Amygdala (tissue), 56 donors: Measurements from ENCODE around the gene GOLGA7B.
A peak's percentile ranks its signal among the peaks of the same experiment; 100 is the strongest.

Experiments used
- DNase-seq, 56 donors: peaks; one replicate each; lab custom pipeline; 2025; lab: John Stamatoyannopoulos, UW

GOLGA7B gene

DNA sequence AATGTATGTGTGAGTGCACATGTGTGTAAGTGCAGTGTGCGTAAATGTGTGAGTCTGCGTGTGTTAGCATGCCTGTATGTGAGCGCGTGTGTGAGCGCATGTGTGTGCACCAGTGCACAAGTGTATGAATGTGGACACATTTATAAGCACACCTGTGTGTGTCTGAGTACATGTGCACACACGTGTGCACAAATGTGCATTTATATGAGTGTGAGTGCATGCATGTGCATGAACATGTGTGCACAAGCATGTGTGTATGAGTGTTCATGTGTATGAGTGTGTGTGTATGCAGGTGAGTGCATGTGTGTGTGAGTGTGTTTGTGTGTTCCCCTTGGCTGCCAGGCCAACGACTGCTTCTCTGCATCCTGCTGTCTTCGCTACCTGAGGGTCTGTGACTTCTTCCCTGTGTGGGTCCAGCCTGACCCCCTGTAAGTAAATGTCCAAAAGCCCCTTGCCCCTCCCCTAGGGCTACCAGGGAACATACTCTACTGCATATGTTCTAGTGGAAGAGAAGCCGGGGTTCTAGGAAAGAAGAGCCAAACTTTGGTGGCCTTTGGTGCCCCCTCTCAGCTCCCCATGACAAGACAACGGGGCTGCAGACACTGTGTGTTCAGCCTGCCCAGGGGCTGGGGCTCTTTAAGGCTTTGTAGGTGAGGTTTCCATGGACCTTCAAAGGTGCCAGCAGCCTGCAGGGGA lies 17.0 kb downstream of the GOLGA7B start:
- no peak for DNase-seq

DNA sequence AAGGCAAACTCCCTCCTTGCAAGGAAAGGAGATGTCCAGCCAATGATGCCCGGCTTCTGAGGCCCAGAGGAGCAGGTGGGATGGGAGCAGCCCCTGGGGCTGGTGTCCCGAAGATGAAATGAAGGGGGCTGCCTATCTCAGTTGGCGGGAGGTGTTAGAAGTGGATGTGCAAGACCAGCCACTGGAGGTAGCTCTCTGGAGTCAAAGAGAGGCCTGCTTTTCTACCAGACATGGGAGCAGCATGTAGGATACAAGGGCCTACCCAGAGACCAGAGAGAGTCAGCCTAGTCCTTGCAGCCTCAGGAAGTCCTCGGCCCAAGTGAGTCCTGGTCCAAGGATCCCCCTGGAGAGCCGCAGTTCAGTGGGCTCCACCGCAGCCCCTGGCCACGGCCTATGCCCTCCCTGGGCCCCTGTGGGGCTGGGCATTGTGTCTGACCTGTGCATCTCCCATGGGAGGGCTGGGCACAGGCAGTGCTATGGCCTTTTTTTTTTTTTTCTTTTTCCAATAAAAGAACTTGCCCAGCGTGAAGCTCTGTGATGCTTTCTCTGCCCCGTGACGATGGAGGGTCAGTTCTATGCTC lies 17.7 kb downstream of the GOLGA7B start:
- DNase-seq: no peak

DNA sequence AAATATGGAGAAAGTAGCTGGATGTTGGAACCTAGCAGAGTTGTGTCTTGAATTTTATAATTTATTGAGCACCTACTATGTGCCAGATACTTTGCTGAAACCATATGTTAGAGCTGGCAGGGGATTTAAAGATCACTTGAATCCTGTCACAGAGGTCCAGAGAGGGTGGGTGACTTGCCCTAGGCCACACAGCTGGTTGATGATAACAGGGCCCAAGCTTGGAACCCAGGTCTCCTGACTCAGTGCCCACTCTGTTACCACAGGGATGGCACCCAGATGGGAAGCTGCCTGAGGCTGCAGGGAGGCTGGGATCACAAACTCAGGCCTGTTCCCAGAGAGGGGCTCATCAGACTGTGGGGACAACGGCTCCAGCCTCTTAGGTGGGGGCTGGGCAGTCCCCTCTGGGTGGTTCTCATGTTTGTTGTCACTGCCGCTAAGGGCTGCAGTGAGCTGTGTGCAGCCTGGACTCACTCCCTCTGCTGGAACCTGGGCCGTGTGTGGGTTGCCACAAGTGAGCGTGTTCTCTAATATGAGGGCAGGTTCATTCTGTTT lies 18.6 kb downstream of the GOLGA7B start:
- no peak for DNase-seq

DNA sequence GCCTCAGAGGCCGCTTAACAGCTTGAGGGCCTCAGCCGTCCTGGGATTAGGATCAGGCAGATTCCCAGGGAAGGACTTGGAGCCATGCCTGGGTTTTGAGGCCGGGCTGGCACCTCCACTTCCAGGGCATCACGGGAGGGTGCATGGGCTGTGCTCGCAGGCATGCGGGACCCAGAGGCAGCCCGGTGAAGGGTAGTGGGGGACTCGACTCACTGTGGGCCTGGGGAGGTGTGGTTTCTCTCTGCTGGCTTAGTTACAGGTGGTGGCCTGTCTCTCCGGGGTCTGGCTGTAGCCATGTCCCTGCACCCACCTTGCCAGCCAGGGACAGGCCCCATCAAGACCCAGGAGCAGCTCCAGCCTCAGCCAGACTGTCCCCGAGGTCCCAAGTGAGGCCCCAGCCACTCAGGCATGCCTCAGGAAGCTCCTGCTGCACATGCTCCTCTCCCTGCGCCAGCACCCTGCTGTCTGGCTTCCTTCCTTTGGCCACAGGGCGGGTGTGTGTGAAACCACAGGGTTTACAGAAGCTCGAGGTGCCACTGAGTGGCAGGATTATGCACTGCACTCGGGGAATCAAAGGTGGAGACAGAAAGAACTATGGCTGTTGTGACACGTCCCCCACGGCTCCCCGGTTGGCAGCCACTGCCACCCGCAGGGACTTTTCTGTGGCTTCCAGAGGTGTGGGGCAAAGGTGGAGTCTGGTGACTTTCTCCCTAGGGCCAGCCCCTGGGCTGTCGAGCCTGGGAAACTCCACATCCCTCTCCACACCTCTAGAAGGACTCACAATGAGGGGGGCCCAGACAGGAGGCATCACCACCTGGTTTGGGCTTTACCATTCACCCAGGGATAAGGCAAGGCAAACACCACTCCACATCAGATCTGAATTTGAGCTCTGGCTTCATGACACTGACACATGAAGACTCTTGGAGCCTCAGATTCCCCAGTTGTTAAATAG lies 19.7 kb downstream of the GOLGA7B start:
- DNase-seq: peak in 49 of 56 donors; percentile 9 to 86 (median 60)

DNA sequence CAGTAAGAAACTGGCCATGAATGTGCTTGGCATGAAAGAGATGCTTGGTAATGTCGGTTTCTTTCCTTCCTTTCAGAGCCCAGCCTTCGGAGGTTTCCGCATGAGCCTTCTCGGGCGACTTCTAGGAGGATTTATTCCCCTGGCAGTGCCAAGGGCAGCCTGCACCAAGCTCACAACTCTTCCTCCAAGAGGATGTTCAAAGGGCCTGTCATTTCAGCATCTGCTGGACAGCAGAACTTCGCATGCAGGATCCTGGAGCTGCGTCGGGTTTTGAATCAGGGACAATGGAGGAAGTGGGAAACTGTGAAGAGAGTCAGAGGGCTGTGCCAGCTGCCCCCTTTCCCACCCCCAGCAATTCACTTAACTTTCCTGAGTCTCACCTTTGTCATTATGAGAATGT lies 21.3 kb downstream of the GOLGA7B start:
- no peak for DNase-seq

DNA sequence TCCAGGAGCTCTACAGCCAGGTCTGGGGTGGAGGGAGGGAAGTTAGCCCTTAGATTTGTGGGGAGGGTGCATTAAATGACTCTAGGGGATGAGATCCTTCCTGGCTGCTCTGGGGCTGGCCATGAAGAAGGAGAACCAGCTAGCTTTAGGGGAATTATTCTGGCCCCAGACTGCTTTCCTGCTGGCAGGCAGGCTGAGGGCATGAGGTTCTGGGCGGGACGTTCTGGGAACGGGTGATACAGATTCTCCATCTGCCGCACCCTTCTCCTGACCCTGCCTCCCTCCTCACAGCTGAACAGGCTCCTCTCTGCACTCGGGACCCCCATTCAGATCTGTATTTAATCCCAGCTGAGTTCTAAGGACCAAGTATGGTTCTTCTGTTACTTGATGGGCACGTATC lies 23.9 kb downstream of the GOLGA7B start:
- no peak for DNase-seq

DNA sequence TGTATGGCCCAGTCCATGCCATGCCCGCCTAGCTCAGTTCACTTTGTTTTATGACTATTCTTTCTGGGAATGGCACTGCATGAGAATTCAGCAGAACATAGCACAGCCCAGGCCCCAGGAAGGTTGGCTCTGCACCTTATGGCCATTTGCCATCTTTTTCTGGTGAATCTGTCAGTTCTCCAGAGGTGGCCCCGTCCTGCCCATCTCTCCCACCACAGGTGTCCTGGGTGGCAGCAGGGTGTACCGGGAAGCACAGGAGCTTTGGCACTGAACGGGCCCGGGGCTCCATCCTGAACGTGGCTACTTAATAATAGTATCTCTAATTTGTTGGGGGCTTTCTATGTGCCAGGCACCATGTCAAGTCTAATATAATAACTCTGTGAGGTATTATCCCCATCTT lies 24.7 kb downstream of the GOLGA7B start:
- no peak for DNase-seq

DNA sequence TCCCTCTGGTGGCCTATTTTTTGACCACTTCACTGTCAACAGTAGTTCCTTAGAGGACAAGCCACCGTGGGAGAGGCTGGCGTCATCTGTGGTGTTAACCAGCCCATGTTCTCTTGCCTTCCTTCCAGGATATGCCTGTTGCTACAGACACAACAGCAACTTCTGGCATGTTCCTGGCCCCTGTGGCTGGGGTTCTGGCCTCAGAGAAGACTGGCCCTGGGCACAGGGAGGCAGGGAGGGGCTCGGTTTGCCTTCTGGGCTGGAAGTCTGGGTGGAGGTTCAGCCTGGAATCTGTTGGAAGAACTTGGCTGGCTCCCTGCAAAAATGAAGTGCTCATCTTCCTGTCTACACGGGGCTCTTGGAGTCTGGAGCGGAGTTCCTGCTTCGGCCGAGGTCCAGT lies 25.7 kb downstream of the GOLGA7B start:
- DNase-seq: no peak

DNA sequence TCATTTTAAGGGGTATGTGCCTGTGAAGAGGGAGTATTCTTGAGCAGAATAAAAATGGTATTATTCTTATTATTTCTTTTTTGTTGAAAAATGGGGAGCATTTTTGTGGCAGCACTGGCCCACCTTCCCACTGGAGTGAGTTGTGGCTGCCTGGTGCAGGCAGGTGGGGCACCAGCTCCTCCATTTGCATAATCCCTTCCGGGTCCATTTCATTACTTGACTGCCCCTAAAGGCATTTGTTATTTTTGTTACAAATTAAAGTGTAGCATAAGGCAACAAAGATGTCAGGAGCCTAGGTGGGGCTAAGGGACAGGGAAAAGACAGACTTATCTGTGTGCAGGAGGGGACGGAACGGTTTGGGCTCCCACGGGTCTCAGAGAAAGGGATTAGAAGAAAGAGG lies 26.8 kb downstream of the GOLGA7B start:
- no peak for DNase-seq

DNA sequence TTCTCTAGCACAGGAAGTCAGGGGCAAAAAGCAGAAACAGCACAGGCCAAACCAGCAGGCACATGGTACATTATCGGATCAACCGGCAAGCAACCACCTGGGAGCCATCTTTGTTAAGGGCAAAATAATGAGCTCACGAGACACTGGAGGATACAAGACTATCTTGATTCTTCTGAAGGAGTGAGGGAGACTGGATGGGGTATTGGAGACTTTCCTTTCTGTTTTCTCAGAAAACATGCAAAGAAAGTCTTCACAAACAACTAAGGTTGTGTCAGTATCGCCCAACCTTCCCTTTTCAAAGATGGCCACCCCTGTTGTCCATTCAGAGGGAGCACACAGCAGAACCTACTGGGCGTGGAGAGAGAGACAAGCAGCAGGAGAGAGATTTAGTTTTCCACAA lies 29.6 kb downstream of the GOLGA7B start:
- no peak for DNase-seq

DNA sequence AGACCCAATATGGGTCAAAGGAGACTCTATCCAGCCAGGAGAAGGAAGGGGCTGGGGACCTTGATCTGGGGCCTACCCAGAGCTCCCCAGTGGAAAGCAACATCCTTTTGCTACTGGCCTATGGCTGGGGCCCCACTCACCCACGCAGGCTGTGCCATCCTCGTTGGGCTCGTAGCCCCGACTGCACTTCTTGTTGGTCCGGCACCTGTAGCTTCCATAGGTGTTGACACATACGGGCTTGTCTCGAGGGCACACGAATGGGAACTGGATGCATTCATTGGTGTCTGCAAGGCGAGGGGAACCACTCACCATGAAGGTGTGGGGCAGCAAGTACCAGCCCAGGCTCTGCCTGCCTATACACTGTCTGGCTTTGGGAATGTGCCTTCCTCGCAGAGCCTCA lies 30.5 kb downstream of the GOLGA7B start:
- no peak for DNase-seq

DNA sequence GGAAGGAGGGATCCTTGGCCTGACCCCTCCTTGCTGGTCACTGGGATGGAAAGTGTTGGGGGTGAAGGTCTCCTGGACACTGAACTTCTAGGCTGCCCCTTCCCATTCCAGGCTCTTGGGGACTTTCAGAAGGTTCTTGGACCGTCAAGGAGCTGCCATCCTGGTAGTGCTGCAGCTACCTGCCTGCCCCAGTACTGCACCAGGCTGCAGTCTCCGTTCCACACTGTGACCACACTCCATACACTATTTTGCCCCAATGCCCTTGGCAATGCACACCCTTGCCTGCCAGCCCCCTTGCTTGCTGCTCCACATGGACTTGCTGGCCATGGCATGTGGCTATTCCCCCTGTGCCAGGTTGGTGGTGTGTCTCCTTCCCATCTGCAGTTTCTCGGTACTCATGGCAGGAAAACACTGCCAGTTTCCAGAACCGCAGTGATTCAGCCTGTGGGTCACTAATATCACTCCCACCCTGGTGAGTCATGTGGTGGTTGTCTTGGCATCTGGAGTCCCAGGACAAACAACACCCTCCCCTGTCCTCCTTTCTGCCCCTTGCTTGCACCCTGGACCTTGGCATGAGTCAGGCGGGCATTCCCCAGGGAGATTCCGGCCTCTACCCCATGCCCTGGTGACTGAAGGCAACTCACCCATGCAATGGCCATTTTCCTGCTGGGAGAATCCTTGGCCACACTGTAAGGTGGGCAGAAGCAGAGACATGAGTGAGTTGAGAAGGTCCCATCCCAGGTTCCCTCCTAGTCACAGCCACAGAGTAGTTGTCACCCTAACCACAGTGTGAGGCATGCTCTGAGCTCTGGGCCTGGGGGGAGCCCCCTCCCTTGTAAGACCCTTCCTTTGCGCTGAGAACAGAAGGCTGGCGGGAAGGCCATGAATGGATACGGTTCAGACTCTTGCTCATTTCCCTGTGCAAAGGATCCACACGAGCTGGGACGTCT lies 32.8 kb downstream of the GOLGA7B start:
- no peak for DNase-seq

DNA sequence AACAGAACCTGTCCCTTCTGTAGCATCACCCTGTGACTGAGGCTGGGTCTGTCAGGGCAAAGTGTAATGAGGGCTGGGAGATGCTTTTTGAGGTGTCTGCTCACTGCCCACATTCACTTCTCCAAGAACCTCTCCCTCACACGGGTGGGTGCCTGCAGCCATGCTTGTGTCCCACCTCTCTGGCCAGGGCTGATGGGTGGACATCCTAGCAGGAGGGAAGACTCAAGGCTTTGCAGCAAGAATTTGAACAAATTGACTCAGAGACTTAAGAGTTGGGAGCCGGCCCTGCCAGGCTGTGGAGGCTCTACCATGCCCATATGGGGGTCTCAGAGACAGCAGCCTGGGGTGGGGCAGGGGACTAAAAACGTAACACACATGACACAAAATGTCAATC lies 33.4 kb downstream of the GOLGA7B start:
- DNase-seq: no peak

DNA sequence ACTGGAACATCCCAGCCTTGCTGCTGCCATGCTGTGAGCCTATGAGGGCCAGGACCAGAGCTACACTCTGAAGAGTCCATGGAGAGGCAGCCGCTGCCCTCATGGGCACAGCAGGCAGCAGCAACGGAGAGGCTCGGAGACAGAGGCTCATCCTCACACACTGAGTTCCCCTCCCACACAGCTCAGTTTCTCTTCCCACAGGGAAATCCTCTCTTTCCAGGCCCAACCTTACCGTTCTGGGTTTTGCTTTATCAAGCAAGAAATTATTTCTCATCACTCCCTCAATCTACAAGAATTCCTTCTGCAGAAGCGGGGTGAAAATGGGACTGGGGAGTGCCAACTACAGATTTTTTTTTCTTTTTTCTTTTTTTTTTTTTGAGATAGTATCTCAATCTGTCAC lies 36.6 kb downstream of the GOLGA7B start:
- DNase-seq: no peak

DNA sequence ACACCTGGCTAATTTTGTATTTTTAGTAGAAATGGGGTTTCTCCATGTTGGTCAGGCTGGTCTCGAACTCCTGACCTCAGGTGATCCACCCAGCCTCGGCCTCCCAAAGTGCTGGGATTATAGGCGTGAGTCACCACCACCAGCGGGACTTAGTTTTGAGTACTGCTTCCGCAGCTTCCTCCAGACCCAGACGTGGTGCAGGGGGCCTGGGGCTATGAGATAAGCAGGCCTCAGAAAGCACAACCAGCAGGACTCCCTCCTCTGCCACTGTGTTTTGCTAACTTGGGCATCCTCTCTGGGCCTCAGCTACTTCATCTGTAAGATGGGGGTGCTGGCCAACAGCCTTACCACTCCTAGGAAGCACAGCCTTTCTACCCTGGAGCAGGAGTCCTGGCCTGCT lies 37.8 kb downstream of the GOLGA7B start:
- no peak for DNase-seq

DNA sequence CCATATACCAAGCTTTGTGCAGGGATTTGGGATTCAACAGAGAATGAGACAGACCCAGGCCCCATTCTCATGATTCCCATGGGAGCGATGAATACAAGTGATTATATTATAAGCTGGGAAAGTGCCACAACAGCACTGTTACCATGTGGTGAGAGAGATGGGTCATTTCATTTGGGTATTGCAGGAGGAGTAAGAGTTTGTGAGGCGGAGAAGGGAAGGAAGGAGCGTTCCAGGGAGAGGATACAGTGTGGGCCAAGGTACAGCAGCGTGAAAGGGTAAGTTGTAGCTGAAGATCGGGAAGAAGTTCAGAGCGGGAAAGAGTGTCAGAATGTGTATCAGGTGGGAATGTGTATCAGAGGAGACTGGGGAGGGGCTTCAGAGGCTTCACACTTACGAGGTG lies 38.5 kb downstream of the GOLGA7B start:
- no peak for DNase-seq

DNA sequence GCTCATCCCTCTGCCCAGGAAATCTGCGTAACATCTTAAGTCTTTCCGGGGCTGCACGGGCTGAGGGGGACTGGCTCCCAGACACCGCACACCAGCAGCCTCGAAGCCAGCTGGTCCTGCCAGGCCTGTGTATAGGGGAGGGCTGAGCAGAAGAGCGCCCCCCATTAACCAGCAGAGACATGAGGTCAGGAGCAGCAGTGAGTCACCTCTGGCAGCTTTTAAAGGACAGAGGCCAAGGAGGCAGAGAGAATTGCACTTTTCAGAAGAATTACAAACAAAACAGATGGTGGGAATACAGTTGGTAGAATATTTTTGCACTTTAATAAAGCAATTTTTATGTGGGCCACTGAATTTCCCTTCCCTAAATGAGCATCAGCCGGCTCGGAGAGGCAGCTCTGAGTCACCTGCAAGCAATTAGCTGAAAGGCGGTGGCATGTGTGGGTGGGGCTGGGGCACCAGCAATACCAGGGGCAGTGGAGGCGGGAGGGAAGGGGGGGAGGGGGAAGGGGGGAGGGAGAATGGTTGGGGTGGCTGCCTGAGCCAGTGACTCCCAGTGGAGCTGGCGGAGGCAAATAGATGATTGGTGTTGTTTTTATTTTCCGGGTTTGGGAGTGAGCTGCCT lies 39.1 kb downstream of the GOLGA7B start:
- DNase-seq: peak in 4 of 56 donors; percentile 8 to 23 (median 18)

DNA sequence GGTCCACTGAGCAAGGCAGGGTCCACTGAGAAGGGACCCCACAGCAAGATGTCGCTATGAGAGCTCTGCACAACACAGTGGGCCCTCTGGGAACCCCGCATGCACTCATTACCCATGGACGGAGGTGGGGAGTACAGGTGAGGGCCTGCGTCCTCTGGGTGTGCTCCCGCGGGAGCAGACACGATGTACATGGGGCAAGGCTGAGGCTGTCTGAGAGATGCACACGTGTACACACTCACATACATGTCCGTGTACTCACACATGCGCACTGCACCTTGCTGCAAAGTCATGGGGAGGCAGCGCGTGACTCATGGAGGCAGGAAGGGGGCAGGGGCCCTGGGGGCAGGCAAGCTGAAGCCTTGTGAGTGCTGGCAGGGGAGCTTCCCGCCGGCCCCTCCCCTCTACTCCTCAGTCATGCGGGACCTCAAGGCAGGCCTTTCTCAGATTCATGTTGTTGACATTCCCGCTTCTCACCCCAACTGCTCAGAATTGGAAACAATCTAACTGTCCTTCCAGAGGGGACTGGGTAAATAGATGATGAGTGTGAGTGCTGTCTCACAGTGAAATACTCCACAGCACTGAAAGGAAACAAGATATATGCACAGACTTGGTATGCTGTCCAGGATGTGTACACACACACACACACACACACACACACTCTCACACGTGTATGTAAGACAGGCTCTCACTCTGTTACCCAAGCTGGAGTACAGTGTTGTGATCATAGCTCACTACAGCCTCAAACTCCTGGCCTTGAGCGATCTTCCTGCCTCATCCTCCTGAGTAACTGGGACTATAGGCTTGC lies 40.0 kb downstream of the GOLGA7B start:
- DNase-seq: no peak
